ENCODE measurements around the gene KRT80.
"Not testable (repeated sequence)": the region's sequence is repeated elsewhere in the genome, so short reads cannot be mapped to it uniquely, and the experiment has no call there.

KRT80 gene

DNA sequence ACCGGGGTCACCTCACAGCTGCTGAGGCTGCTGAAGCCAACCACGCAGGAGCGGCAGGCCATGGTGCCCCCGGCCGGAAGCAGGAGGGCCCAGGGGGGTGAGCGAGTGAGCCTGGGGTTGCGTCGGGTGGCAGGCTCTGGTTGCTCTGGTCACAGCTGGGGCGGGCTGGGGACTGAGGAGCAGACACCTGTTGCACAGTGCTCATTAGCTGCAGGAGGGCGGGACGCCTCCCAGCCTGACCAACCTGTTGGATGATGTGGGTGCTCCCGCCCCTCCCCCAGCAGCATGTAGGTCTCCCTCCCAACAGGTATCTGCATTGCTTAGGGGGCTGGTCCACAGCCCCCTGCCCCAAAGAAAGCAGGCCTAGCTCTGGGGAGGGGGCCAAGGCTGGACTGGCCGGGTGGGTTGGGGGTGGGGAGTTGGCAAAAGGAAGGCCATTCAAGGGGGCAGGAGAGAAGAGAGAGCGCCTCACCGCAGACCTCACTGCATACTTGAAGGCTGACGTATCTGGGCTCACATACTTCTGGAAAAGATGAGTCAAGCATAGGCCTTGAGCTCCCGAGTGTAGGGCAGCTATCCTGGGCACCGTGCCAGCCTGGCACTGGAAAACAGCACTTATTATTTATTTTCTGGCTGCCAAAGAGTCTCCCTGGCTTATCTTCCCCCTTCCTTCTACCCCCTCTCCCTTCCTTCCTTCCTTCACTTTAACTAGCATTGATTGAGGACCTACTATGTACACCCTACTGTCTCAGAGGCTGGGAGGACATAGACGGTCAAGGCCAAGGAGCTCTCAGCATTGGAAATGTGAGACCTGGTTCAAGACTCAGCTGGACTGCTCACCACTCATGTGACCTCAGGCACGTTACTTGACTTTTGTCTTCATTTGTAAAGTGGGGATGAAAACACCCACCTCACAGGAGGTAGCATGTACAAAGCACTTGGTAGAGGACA, at the start of gene KRT80:
Gene KRT80 (minus strand): TSS at position 174 of the 951 bp plus-strand sequence. CDS start 112 bp downstream, at position 62.
- TF ChIP-seq ZNF274 (IDR thresholded peaks at IDR 0.05; ENCODE audit: low read depth, low read length): no peak
- H3K4me3 ChIP-seq (ENCODE audit: low read length): no peak within 1 kb of the TSS

DNA sequence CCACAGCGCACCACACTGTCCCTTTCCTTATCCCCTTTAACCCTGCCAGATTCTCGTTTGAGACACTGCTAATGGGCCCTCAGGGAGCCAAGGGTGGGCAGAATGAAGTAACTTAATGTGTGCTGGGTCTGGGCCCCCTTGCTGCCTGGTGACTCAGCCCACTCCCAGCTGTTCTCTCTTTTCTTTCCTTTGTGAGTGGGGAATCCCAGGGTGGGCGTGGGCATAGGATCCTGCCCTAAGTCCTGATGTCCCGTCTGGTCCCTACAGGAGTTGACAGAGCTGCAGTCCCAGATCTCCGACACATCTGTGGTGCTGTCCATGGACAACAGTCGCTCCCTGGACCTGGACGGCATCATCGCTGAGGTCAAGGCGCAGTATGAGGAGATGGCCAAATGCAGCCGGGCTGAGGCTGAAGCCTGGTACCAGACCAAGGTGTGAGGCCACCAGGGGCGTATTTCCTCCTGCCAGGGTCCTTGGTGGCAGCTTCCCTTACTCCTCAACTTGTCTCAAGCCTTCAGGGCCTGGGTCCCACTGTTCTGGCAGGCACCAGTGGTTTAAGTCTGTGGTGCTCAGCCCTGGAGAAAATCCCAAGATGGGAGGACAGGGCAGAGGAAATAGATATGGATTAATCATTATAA, 49.5 kb upstream of the KRT80 start:
- no peak for TF ChIP-seq ZNF274 (IDR thresholded peaks at IDR 0.05; ENCODE audit: low read depth, low read length)

GRCh38 chr12:52240247-52240646, 48.4 kb upstream of the KRT80 start:
- not testable (repeated sequence) for H3K4me3 ChIP-seq (ENCODE audit: low read length)

More for the DNA sequence above, 49.5 kb upstream of the KRT80 start:
- H3K4me3 ChIP-seq (ENCODE audit: low read length): no peak overlapping the region

DNA sequence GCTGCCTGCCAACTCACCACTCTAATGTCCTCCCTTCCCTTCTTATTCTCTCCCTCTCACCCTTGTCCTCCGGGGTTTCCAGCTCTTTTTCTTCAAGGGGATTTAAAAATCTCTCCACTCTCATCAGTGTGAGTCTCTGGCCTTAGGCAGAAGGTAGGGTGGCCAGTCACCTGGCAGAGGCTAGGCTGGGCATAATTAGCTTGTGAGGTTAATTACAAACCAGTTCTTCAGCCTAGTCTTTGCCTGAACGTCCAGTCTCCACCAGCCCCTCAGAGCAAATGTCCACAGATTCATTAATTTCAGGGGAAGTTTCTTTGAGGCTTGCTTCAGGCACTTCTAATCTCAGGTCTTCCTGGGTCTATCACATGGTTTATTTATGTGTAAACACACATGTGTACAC, 48.0 kb upstream of the KRT80 start:
- no peak for TF ChIP-seq ZNF274 (IDR thresholded peaks at IDR 0.05; ENCODE audit: low read depth, low read length)
- no peak overlapping the region for H3K4me3 ChIP-seq (ENCODE audit: low read length)

DNA sequence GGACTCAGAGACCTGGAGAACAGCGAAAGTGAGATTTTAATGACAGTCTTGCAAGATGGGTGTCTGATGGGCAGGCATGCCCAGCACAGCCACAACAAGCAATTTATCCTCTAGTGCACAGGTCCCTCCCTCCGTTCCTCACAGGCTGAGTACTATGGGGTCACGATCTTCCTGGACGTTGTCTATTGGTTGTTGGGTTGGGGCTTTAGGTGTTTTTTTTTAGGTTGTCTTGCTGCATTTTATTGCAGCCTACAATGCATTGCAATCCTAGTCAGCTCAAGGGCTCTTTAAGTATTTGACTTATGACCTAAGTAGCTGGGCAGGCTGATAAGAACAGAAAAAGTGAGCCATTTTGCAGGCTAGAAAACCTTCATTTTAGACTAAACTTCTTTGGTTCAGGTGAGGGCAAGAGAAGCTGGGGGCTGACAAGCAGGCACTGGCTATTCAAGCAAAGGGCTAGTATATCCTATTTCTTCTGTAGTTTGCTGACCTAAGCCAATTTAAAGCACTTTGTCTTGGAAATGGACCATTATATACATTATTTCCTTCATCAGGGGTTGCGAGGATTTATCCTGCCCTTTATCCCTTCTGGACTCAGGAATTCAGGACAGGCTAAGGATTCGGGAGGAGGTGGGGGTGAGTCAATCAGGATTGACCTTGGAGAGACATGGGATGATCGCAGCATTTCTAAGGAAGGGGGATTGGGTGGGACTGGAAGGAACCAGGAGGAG, 47.3 kb upstream of the KRT80 start:
- H3K4me3 ChIP-seq (ENCODE audit: low read length): no peak overlapping the region
- no peak for TF ChIP-seq ZNF274 (IDR thresholded peaks at IDR 0.05; ENCODE audit: low read depth, low read length)

DNA sequence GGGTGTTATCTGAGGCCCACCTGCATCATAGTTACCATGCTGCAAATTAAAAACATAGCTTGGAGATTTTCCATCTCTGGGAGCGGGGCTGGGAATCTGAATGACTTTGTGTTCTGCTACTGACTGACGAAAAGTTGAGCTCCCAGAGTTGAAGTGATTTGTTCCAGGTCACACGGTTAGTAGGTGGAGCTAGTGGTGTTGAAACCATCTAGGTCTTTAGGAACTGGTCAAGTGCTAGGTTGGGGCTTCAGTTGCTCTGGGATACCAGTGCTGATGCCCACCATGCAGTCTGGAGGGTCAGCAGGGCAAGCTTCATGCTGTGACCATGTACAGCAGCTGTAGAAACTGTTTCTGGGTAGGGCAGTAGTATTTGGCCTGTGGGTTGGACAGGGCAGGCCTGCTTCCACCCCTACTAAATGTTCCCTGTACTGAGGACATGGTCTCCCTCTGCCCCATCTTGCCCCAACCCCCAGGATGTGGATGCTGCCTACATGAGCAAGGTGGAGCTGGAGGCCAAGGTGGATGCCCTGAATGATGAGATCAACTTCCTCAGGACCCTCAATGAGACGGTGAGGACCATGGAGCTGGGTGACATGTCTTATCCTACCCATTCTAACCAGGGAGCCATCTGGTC, 46.5 kb upstream of the KRT80 start:
- no peak overlapping the region for H3K4me3 ChIP-seq (ENCODE audit: low read length)
- TF ChIP-seq ZNF274 (IDR thresholded peaks at IDR 0.05; ENCODE audit: low read depth, low read length): no peak

DNA sequence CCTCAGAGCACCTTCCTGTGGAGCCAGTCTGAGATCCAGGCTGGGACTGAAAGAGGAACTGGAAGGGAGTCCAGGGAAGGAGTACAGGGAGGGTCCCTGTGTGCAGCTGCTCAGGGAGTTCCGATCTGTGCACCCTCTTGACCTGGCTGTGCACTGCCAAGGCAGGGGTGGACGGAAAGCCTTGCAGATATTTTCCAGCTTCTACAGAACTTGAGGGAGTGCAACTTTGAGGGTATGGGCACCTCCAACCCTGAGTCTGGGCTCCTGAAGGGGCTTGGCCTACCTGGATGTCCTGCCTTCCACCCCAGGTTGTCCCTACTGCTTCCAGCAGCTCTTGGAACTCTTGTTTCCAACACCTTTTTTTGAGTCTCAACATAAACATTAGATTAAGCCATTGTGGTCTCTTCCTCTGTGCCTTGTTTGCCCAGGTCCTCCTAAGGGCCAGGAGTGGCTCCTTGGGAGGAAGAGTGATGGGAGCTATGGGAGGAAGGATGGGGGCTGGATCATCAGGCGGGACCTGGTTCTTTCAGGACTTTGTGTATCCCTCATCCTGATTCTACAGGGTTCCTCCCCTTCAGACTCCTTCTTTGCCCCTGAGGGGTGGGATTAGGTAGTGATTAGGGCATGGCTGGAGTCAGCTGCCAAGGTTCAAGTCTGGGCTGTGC, 44.7 kb upstream of the KRT80 start:
- no peak overlapping the region for H3K4me3 ChIP-seq (ENCODE audit: low read length)
- no peak for TF ChIP-seq ZNF274 (IDR thresholded peaks at IDR 0.05; ENCODE audit: low read depth, low read length)

DNA sequence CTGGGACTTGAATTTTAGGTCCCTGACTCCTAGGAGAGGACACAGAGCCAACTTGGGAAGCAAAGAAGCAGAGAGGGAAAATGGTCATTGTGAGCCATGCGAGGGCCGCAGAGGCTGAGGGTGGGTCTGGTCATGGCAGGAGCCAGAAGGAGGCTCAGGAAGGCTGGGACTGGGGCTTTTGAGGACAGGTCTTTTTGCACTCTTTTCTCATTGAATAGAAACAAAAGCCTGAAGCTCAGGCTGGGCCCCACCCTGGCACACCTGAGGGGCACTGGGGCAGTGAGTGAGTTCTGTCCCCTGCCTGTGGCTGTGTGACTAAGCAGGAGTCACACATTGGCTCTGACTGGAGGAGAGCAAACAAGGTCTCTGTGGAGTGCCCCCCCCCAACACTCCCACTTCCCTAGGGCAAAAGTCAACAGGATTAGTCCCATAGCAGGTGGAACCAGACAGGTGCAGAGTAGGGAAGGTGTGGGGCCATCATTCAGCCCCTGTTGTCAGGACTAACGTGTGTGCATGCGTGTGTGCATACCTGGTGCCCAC, 44.1 kb upstream of the KRT80 start:
- no peak overlapping the region for H3K4me3 ChIP-seq (ENCODE audit: low read length)
- no peak for TF ChIP-seq ZNF274 (IDR thresholded peaks at IDR 0.05; ENCODE audit: low read depth, low read length)

DNA sequence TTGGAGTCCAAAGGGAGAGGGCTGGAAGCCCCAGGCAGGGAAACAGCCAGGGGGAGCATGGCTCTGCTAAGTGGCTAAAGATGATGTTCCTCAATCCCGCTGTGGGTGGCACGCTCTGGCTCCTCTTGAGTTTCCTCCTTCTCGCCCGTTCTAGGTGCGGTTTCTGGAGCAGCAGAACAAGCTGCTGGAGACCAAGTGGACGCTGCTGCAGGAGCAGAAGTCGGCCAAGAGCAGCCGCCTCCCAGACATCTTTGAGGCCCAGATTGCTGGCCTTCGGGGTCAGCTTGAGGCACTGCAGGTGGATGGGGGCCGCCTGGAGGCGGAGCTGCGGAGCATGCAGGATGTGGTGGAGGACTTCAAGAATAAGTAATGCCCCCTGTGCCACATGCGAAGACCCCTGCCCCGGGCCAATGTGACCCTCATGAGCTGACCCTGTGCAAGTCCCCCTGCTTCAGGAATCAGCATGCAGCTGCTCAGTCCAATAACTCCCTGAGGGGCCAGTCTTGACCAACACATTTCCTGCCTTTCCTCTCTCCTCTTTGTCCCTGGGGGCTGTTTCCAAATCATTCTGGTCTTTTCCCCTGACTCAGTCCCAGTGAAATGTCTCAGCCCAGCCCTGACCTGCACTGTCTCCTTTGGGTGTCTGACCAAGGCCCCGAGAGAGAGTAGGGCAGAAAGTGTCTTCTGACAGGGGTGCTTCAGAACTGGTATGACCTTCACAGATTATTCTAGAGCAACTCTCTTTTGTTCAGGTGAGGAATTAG, 43.4 kb upstream of the KRT80 start:
- no peak for TF ChIP-seq ZNF274 (IDR thresholded peaks at IDR 0.05; ENCODE audit: low read depth, low read length)
- no peak overlapping the region for H3K4me3 ChIP-seq (ENCODE audit: low read length)

DNA sequence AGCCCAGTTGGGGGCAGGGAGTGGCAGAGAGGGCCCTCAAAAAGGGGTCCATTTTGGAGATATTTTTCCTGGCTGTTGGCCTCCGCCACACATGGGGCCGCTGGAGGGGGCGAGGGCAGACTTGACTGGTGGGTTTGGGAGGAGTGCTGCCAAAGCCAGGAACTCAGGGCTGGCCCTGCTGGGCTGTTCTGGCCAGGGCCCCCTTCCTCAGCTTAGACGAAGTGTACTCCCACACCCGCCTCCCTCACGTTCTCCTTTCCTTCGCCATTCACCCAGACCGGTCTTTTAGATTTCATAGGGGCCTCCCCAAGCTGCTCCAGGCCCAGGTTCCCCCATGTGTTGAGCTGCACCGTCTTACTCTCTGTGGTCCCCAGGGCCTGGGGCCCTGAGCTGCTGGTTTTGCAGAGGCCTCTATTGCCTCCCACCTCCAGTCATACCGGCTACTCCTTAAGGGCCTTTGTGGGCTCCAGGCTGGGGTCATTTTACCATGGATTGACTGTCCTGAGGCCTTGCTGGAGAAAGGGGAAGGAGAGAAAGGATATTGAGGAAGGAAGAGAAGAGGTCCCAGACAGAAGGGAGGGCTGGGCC, 42.5 kb upstream of the KRT80 start:
- H3K4me3 ChIP-seq (ENCODE audit: low read length): no peak overlapping the region
- TF ChIP-seq ZNF274 (IDR thresholded peaks at IDR 0.05; ENCODE audit: low read depth, low read length): no peak

DNA sequence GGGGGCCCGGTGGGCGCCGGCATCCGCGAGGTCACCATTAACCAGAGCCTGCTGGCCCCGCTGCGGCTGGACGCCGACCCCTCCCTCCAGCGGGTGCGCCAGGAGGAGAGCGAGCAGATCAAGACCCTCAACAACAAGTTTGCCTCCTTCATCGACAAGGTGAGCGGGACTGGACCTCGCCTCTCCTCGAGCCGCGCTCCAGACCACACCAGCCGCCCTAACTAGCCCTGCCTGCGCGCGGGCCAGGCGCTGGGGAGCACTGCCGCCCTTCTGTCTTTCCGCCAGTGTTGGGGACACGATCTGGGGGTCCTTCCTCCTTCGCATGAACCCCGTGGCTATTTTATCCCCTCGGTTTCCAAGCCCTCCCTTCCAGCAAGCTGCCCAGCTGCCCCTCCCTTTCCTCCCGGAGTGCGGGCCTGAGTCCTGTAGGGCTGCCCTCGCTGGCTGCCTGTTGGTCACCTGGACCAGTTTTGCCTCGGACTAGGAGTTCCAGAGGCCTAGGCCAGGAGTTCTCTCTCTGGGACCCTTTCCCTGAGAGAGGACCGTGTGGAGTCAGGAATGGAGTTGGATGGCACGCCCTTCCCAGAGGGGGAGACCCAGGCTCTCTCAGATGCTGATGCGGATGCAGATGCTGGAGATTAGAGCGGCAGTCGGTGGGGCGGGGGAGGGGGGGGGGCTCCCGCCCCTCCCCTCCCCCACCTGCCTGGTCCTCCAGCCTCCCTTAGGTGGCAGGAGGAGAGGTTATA, 41.8 kb upstream of the KRT80 start:
- no peak for TF ChIP-seq ZNF274 (IDR thresholded peaks at IDR 0.05; ENCODE audit: low read depth, low read length)
- no peak overlapping the region for H3K4me3 ChIP-seq (ENCODE audit: low read length)
